Neural cell (in vitro differentiated cells): ENCODE measurements around the gene COL23A1.

Experiments used
- CTCF ChIP-seq: fragments of 450-650 bp; IDR thresholded peaks from 2 replicates; pipeline ENCODE4 v1.5.1; 2014; ENCODE audit warnings: antibody characterized with exemption, mild to moderate bottlenecking, moderate library complexity; ENCODE audit not compliant: poor library complexity, severe bottlenecking
- EP300 ChIP-seq: fragments of 450-650 bp; conservative IDR thresholded peaks from 2 replicates; pipeline ENCODE4 v1.6.1; 2014; ENCODE audit warnings: antibody characterized with exemption, mild to moderate bottlenecking, moderate library complexity; ENCODE audit not compliant: poor library complexity, severe bottlenecking
- EZH2 ChIP-seq: fragments of 200-600, 300-800 bp; shearing (Covaris generic), sonication (generic); IDR thresholded peaks from 2 replicates; pipeline ENCODE4 v1.6.1; 2014; ENCODE audit warnings: antibody characterized with exemption, low read length, borderline replicate concordance, mild to moderate bottlenecking; ENCODE audit not compliant: insufficient read depth, poor library complexity, severe bottlenecking
- MXI1 ChIP-seq: fragments of 450-650 bp; conservative IDR thresholded peaks from 2 replicates; pipeline ENCODE4 v1.6.1; 2014; ENCODE audit warnings: antibody characterized with exemption, mild to moderate bottlenecking; ENCODE audit not compliant: poor library complexity, severe bottlenecking
- POLR2AphosphoS5 ChIP-seq: IDR thresholded peaks from 2 replicates; pipeline ENCODE4 v1.6.1; 2012
- SMC3 ChIP-seq: fragments of 450-650 bp; conservative IDR thresholded peaks from 2 replicates; pipeline ENCODE4 v1.6.1; 2014; ENCODE audit warnings: antibody characterized with exemption, mild to moderate bottlenecking, moderate library complexity; ENCODE audit not compliant: poor library complexity

- TF ChIP-seq EZH2 (no peak), CTCF (no peak), EP300 (no peak), MXI1 (no peak), SMC3 (no peak), POLR2AphosphoS5 (no peak)
These were observed 113.0 kb downstream of the COL23A1 start for GRCh38 chr5:178476972-178477754.
